B cell (primary cell): ENCODE measurements around the gene GRM8. TPM values are rescaled to one million over a fixed set of nuclear protein-coding genes. Genes with fewer than 3 reads are reported as not detected.
"Not testable (repeated sequence)": the region's sequence is repeated elsewhere in the genome, so short reads cannot be mapped to it uniquely, and the experiment has no call there.

Source experiments
- ATAC-seq: fragments of 200-7000 bp; cut with Tn5 transposase; one replicate; pipeline ENCODE4 v1.10.0; 2021; ENCODE audit warnings: low read depth, mild to moderate bottlenecking, moderate number of reproducible peaks, moderate library complexity
- CTCF ChIA-PET: fragments of 350-600 bp; sonication (Branson Sonifier 250); formaldehyde crosslinking; loops from one replicate; lab custom pipeline; 2021; ENCODE audit warnings: antibody characterized with exemption, inconsistent platforms; lab: Charles Lee
- POLR2A ChIA-PET: fragments of 350-600 bp; sonication (Branson Sonifier 250); formaldehyde crosslinking; loops from one replicate; lab custom pipeline; 2021; ENCODE audit warnings: antibody characterized with exemption; lab: Charles Lee
- DNase-seq: peaks from one replicate; pipeline ENCODE4 v3.0.0; 2013
- H2AFZ ChIP-seq: 2 replicates; pipeline ENCODE4 v1.6.1; 2012; ENCODE audit warnings: mild to moderate bottlenecking, low read depth, low read length; ENCODE audit not compliant: insufficient read depth, poor library complexity, severe bottlenecking
- H3K27ac ChIP-seq, 2 donors: 1 replicate in 1 of 2; 2 replicates in 1 of 2; pipeline ENCODE4 v1.5.1; 2012 to 2013; ENCODE audit warnings: low read length in 2 of 2, mild to moderate bottlenecking in 2 of 2, moderate library complexity in 1 of 2
- H3K27me3 ChIP-seq, 4 experiments: fragments of 200-600 bp in 1 of 4; sonication (generic) in 1 of 4; replicated peaks in 1 of 4; 1 replicate in 2 of 4; 2 replicates in 2 of 4; pipeline versions ENCODE4 v1.6.1 to v1.7.0; 2013 to 2016; ENCODE audit warnings: low read length in 3 of 4, mild to moderate bottlenecking in 2 of 4, mixed read lengths in 1 of 4, moderate library complexity in 1 of 4; ENCODE audit not compliant: insufficient read depth in 4 of 4, control insufficient read depth in 3 of 4; ENCODE audit errors: control extremely low read depth in 1 of 4
- H3K36me3 ChIP-seq, 2 experiments: replicated peaks in 1 of 2; 1 replicate in 1 of 2; 2 replicates in 1 of 2; pipeline versions ENCODE4 v1.6.1 to v1.7.1; 2013; ENCODE audit warnings: low read length in 1 of 2; ENCODE audit not compliant: insufficient read depth in 2 of 2, control insufficient read depth in 1 of 2; ENCODE audit errors: control extremely low read depth in 1 of 2, extremely low read depth in 1 of 2
- H3K4me1 ChIP-seq, 2 donors: fragments of 200-600 bp in 1 of 2; sonication (generic) in 1 of 2; 1 replicate in 1 of 2; 2 replicates in 1 of 2; pipeline versions ENCODE4 v1.5.1 to v1.6.1; 2013 to 2017; ENCODE audit warnings: low read length in 2 of 2; ENCODE audit not compliant: control insufficient read depth in 2 of 2, insufficient read depth in 2 of 2
- H3K4me2 ChIP-seq: replicated peaks from 2 replicates; pipeline ENCODE3; 2012; ENCODE audit warnings: mild to moderate bottlenecking, low read depth, low read length; ENCODE audit not compliant: poor library complexity, severe bottlenecking
- H3K4me3 ChIP-seq, 5 experiments: fragments of 200-600 bp in 1 of 5; sonication (generic) in 1 of 5; 1 replicate in 3 of 5; 2 replicates in 2 of 5; pipeline versions ENCODE4 v1.5.1 to v1.7.0; 2011 to 2016; ENCODE audit warnings: low read length in 4 of 5, mild to moderate bottlenecking in 4 of 5, low read depth in 2 of 5, control low read depth in 1 of 5, moderate library complexity in 1 of 5; ENCODE audit not compliant: insufficient read depth in 1 of 5; ENCODE audit errors: control extremely low read depth in 1 of 5, extremely low read depth in 1 of 5
- H3K79me2 ChIP-seq: fragments of 200-600 bp; sonication (generic); one replicate; pipeline ENCODE4 v1.6.0; 2016; ENCODE audit warnings: low read length; ENCODE audit not compliant: control insufficient read depth, insufficient read depth
- H3K9ac ChIP-seq: fragments of 200-600 bp; sonication (generic); 2 replicates; pipeline ENCODE4 v1.6.1; 2017; ENCODE audit warnings: mild to moderate bottlenecking, low read length, moderate library complexity
- H3K9me3 ChIP-seq, 3 donors: one replicate each; pipeline versions ENCODE4 v1.6.1 to v1.7.1; 2013; ENCODE audit warnings: low read length in 2 of 3; ENCODE audit not compliant: control insufficient read depth in 2 of 3, insufficient read depth in 1 of 3; ENCODE audit errors: control extremely low read depth in 1 of 3
- H4K20me1 ChIP-seq: 2 replicates; pipeline ENCODE4 v1.6.0; 2012; ENCODE audit warnings: mild to moderate bottlenecking, low read length; ENCODE audit not compliant: insufficient read depth, control insufficient read depth, poor library complexity, severe bottlenecking
- H3K27ac Mint-ChIP-seq: one replicate; pipeline ENCODE4 v1.8.0; 2021; ENCODE audit warnings: mixed read lengths
- H3K27me3 Mint-ChIP-seq: one replicate; pipeline ENCODE4 v1.8.0; 2021; ENCODE audit warnings: mixed read lengths
- H3K4me1 Mint-ChIP-seq: one replicate; pipeline ENCODE4 v1.8.0; 2021; ENCODE audit warnings: mixed read lengths
- H3K4me3 Mint-ChIP-seq: one replicate; pipeline ENCODE4 v1.8.0; 2021; ENCODE audit warnings: mixed read lengths
- H3K9me3 Mint-ChIP-seq: one replicate; pipeline ENCODE4 v1.8.0; 2022; ENCODE audit warnings: mixed read lengths; ENCODE audit not compliant: insufficient read depth
- WGBS: methylation state at CpG from one replicate; pipeline ENCODE4 v1.1.5; 2013; ENCODE audit warnings: missing lambda C conversion rate; ENCODE audit not compliant: insufficient coverage; 5-methylcytosine and 5-hydroxymethylcytosine counted together
- intact Hi-C: fragments of 100-400 bp; cut with micrococcal nuclease; formaldehyde crosslinking; loops from one replicate; pipeline ENCODE4 v1.10.0; 2022
- polyA plus RNA-seq: library from polyadenylated mRNA; depleted of rRNA; stranded (reverse); fragments of >200 nt; gene quantifications from 2 replicates; pipeline ENCODE4 v1.2.3, GENCODE V29; 2012
- total RNA-seq, 2 donors: library from RNA; stranded (reverse); fragments of 120-200 nt in 1 of 2; gene quantifications; 1 replicate in 1 of 2; 2 replicates in 1 of 2; pipeline versions ENCODE4 v1.2.3 to v1.2.4, GENCODE V29; 2013 to 2022

GRM8 gene
- total and polyA plus RNA-seq, 2 donors (not counting 1 experiment from before 2014, with no cell fraction given): not detected

DNA sequence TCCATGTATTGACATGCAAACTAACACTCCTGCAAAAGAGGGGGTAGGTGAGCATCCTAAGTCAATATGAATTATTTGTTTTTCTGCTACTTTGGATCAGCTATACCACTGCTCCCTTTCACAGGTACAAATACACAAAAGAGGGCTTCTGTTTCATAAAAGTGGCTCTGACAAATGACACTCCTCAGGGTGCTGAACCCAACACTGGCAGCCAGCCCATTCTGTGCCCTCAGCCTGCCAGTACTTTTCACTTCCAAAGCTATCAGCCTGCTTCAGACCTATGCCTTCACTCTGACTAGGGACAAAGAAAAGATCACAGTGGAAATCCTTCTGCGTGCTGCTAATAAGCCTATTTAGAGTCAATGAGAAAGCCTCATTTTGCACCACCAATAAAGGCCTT lies 364.8 kb downstream of the GRM8 start:
- H3K9me3 ChIP-seq, H3K9ac ChIP-seq, DNase-seq, ATAC-seq, H3K4me1 ChIP-seq, H3K36me3 ChIP-seq, intact Hi-C loops, H3K4me2 ChIP-seq, POLR2A ChIA-PET, H3K27me3 ChIP-seq, H3K79me2 ChIP-seq, H3K27ac Mint-ChIP-seq, H3K9me3 Mint-ChIP-seq, H2AFZ ChIP-seq, CTCF ChIA-PET, H3K27me3 Mint-ChIP-seq, H3K27ac ChIP-seq, H3K4me1 Mint-ChIP-seq, H3K4me3 Mint-ChIP-seq, H4K20me1 ChIP-seq, H3K4me3 ChIP-seq: not testable (repeated sequence)
- no CpG with 5 or more reads among the region's 1 CpG for WGBS

DNA sequence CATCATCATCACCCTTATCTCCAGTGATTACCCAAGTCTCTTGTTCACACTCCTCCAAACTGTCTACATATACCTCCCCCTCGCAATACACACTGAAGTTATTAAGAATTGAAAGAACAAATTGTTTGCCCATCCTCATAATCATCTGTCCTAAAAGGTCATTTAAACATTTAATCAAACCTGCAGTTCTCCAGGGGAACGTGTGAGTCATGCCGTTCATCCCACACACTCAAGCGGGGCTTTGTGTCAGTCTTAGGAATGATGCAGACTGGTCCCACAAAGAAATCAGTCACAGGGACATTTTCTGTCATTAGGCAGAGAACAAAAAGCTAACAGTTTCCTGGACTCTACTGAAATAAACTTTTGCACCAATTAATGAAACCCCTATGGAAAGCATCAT lies 365.2 kb downstream of the GRM8 start:
- H3K27me3 Mint-ChIP-seq, H3K9me3 ChIP-seq, intact Hi-C loops, H3K27ac Mint-ChIP-seq, H3K9me3 Mint-ChIP-seq, H3K27ac ChIP-seq, H4K20me1 ChIP-seq, H3K4me2 ChIP-seq, CTCF ChIA-PET, H3K4me3 ChIP-seq, H3K36me3 ChIP-seq, H3K4me1 ChIP-seq, POLR2A ChIA-PET, H3K27me3 ChIP-seq, H2AFZ ChIP-seq, H3K9ac ChIP-seq, H3K4me3 Mint-ChIP-seq, H3K4me1 Mint-ChIP-seq, DNase-seq, H3K79me2 ChIP-seq, ATAC-seq: not testable (repeated sequence)
- WGBS: 100% methylated on average over 1 of the region's 4 CpGs

DNA sequence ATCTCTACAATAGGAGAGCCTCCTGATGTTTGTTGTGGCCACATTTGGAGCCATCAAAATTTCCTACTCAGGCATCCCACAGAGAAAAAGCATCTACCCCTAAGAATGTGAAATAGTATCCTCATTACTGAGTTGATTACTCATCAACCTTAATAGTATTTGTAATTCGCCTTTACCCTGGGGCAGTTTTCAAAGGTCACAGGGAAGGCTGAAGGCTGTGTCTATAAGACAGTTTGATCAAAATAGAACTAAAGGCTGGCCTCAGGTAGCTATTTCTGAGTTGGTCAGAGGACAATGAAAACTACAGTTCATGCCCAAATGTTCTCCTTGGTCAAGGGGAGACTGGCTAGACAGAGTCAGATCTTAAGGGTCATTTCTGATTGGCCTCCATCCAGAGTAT lies 370.0 kb downstream of the GRM8 start:
- H2AFZ ChIP-seq, H4K20me1 ChIP-seq, H3K9ac ChIP-seq, H3K4me2 ChIP-seq, H3K4me1 ChIP-seq, H3K9me3 Mint-ChIP-seq, H3K4me3 Mint-ChIP-seq, H3K27ac ChIP-seq, DNase-seq, H3K4me1 Mint-ChIP-seq, CTCF ChIA-PET, ATAC-seq, intact Hi-C loops, H3K9me3 ChIP-seq, H3K36me3 ChIP-seq, H3K27ac Mint-ChIP-seq, H3K27me3 Mint-ChIP-seq, H3K27me3 ChIP-seq, H3K4me3 ChIP-seq, POLR2A ChIA-PET, H3K79me2 ChIP-seq: not testable (repeated sequence)
- no CpG with 5 or more reads among the region's 1 CpG for WGBS

DNA sequence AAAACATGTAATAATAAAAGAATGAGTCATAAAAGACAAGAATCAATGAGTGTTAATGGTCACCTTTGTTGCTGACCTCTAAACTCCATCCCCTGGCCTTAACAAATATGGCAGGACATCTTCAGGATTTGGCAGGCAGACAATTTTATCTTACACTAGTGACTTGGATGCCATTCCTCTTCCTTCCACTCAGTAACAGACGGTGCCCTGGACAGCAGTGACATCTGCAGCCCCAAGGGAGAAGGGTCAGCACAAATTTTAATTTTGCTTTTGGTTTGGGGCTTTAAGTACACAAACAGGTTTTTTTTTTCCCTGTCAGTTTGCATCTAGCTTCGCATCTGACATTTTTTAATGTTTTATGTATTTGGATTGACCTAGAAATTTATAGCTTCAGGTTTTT lies 370.8 kb downstream of the GRM8 start:
- H3K9me3 ChIP-seq, H3K79me2 ChIP-seq, H3K9me3 Mint-ChIP-seq, H3K4me3 ChIP-seq, H3K4me1 ChIP-seq, intact Hi-C loops, H3K36me3 ChIP-seq, DNase-seq, H2AFZ ChIP-seq, POLR2A ChIA-PET, H3K27me3 Mint-ChIP-seq, ATAC-seq, H3K27me3 ChIP-seq, H3K4me2 ChIP-seq, H3K27ac ChIP-seq, H3K27ac Mint-ChIP-seq, CTCF ChIA-PET, H3K4me1 Mint-ChIP-seq, H3K4me3 Mint-ChIP-seq, H3K9ac ChIP-seq, H4K20me1 ChIP-seq: not testable (repeated sequence)
- no CpG with 5 or more reads among the region's 2 CpGs for WGBS
